ENCODE data around the gene CDPF1. TPM values are rescaled to one million over a fixed set of nuclear protein-coding genes. Genes with fewer than 3 reads are reported as not detected.
A peak's percentile ranks its signal among the peaks of the same experiment; 100 is the strongest.

CDPF1 gene
- total and polyA plus RNA-seq, 4 donors: 7.4 to 16.3 (median 13.2) TPM

DNA sequence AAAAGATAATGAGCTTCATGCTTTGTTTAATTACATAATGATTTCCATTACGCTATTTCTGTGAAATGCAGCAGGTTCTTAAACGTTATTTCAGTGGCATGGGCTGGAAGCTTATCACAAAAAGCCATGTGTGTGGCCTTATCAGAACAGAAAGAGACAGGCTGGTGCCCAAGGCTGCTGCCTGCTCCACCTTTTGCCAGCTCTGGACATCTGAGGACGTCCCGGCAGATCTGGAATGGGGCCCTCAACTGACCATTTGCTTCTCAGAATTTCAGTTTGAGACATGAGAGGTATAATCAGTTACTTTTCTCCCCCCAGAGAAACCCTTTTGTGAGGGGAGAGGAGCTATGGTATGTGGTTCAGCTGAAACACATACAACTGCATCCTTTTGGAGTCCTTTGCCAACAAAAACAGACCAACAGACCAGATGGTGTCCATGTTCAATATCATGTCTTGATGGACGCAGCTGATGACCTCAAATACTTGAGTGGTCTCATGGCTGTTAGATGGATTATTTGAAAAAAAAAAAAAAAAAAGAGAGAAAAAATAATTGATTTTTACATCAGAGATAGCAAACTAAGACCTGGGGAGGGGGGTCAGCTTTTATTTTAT lies 8.6 kb downstream of the CDPF1 start:
- peaks cover 61% of the 10 kb centered on the region for H3K36me3 ChIP-seq (ENCODE audit: control insufficient read depth, insufficient read depth, low read length)
- 70% methylated on average over 2 of the region's 5 CpGs for WGBS (ENCODE audit: insufficient coverage)

DNA sequence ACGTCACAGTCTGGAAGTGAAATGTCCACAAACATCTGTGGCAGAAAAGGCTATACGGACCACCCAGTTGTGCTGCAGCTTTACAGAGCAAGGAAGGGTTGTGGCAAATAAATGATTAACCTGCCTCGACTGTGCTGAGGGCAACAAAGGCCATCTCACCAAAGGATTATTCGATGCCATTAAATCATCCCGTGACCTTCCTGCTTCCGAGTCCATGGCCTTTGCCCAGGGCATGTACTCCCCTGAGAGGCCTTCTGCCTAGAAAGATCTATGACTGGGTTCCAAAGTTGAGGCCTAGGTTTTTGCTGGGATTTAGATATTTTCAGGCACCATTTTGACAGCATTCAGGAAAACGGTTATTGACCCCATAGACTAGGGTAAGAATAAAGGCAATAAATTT lies 9.2 kb downstream of the CDPF1 start:
- no peak overlapping the region for H3K4me3 ChIP-seq (ENCODE audit: low read depth, low read length)
- H3K4me1 ChIP-seq (ENCODE audit: control insufficient read depth, insufficient read depth, low read length): peaks cover 45% of the 10 kb centered on the region
- no peaks in the 10 kb centered on the region for H3K27me3 ChIP-seq (ENCODE audit: control insufficient read depth, insufficient read depth, low read length)
- DNase-seq (ENCODE audit: low read depth in 4 of 6, low spot score in 6 of 6): no peak
- H3K27ac ChIP-seq (ENCODE audit: low read depth, low read length): no peak overlapping the region
- WGBS (ENCODE audit: insufficient coverage): 80% methylated on average over 6 of the region's 7 CpGs
- H3K36me3 ChIP-seq (ENCODE audit: control insufficient read depth, insufficient read depth, low read length): peaks cover 62% of the 10 kb centered on the region
- H3K9me3 ChIP-seq (ENCODE audit: control insufficient read depth, insufficient read depth, low read length): no peaks in the 10 kb centered on the region

More for the DNA sequence above, 8.6 kb downstream of the CDPF1 start:
- Histone ChIP-seq H3K4me1 (ENCODE audit: control insufficient read depth, insufficient read depth, low read length) (peaks cover 51% of the 10 kb centered on the region), H3K9me3 (ENCODE audit: control insufficient read depth, insufficient read depth, low read length) (no peaks in the 10 kb centered on the region), H3K4me3 (ENCODE audit: low read depth, low read length) (no peak overlapping the region), H3K27ac (ENCODE audit: low read depth, low read length) (no peak overlapping the region), H3K27me3 (ENCODE audit: control insufficient read depth, insufficient read depth, low read length) (no peaks in the 10 kb centered on the region)
- no peak for DNase-seq (ENCODE audit: low read depth in 4 of 6, low spot score in 6 of 6)

DNA sequence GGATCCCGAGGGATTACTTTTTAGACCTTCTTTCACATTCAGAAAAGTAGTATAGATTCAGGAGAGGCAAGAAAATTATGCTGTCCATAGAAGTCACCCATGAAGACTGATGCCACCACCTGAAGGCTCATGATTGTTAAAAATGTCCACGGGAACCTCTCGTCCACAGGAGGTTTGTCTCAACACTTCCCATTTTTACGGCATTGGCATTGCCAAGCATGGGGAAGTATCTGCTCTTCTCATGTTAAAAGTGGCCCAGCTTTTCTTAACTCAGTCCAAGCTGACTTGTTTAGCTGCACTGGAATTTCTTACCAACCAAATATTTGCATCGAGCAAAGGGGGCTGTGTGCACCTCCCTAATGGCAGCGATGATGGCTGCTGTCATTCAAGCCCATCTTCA lies 9.6 kb downstream of the CDPF1 start:
- H3K4me1 ChIP-seq (ENCODE audit: control insufficient read depth, insufficient read depth, low read length): peaks cover 41% of the 10 kb centered on the region
- peaks cover 61% of the 10 kb centered on the region for H3K36me3 ChIP-seq (ENCODE audit: control insufficient read depth, insufficient read depth, low read length)
- no peaks in the 10 kb centered on the region for H3K9me3 ChIP-seq (ENCODE audit: control insufficient read depth, insufficient read depth, low read length)
- H3K4me3 ChIP-seq (ENCODE audit: low read depth, low read length): no peak overlapping the region
- 78% methylated on average over 5 of the region's 6 CpGs for WGBS (ENCODE audit: insufficient coverage)
- H3K27ac ChIP-seq (ENCODE audit: low read depth, low read length): no peak overlapping the region
- H3K27me3 ChIP-seq (ENCODE audit: control insufficient read depth, insufficient read depth, low read length): no peaks in the 10 kb centered on the region
- no peak for DNase-seq (ENCODE audit: low read depth in 4 of 6, low spot score in 6 of 6)

DNA sequence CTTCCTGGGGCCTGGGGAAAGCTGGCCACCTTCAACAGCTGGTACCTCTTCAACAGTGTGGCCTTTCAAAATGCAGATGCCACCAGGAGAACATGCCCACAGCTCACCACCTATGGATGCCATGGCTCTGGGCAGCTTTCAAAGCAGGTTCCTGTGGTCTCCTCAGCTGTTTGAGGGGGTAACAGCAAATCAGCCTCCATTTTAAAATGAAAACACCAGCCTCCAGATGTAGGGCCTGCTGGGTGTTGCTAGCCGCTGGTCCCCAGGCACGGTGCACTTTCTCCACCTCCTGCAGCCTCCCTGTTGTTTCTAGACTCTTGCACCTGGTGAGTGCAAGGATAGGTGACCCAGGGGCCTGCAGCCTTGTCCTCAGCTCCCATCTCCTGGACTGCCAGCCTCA lies 10.0 kb downstream of the CDPF1 start:
- DNase-seq (ENCODE audit: low read depth in 4 of 6, low spot score in 6 of 6): no peak
- WGBS (ENCODE audit: insufficient coverage): 93% methylated on average over 2 of the region's 2 CpGs
- H3K36me3 ChIP-seq (ENCODE audit: control insufficient read depth, insufficient read depth, low read length): peaks cover 59% of the 10 kb centered on the region
- H3K27me3 ChIP-seq (ENCODE audit: control insufficient read depth, insufficient read depth, low read length): no peaks in the 10 kb centered on the region
- H3K27ac ChIP-seq (ENCODE audit: low read depth, low read length): no peak overlapping the region
- no peaks in the 10 kb centered on the region for H3K9me3 ChIP-seq (ENCODE audit: control insufficient read depth, insufficient read depth, low read length)
- H3K4me3 ChIP-seq (ENCODE audit: low read depth, low read length): no peak overlapping the region
- peaks cover 37% of the 10 kb centered on the region for H3K4me1 ChIP-seq (ENCODE audit: control insufficient read depth, insufficient read depth, low read length)

DNA sequence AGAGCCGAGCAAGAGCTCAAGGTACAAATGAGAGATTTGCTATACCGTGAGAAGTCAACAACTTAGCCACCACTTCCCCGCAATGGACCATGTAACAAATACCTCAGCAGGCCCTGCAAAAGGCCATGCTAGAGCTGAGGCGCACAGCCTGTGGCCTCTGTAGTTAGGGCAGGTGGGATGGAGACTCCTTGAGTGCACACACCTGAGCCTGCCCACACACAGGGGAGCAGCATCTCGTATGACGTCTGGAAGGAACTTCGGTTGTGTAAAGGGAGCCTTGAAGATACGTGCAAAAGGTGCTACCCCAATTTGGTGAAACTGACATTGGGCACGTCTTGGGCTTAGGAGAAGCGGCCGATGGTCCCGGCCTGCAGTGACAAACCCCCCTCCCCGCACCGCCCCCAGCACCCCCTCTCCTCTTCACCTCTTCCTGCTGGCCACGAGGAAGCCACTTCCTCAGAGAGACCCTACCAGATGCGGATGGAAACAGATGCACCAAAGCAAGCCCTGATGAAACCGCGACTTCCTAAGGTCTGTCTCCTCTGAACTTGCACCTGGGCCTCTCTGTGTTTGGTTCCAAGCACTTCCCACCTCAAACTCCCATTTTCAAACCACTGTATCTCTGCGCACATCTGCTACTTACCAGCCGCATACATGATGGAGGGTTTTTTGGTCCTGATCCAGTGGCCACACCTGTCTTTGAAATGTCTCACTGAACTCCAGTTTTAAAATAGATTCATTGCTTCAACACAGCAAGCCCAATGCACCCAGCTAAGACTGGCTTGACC lies 10.6 kb downstream of the CDPF1 start:
- no peak overlapping the region for H3K4me3 ChIP-seq (ENCODE audit: low read depth, low read length)
- 94% methylated on average over 12 of the region's 20 CpGs for WGBS (ENCODE audit: insufficient coverage)
- peaks cover 31% of the 10 kb centered on the region for H3K4me1 ChIP-seq (ENCODE audit: control insufficient read depth, insufficient read depth, low read length)
- no peak overlapping the region for H3K27ac ChIP-seq (ENCODE audit: low read depth, low read length)
- H3K27me3 ChIP-seq (ENCODE audit: control insufficient read depth, insufficient read depth, low read length): no peaks in the 10 kb centered on the region
- DNase-seq (ENCODE audit: low read depth in 4 of 6, low spot score in 6 of 6): no peak
- H3K36me3 ChIP-seq (ENCODE audit: control insufficient read depth, insufficient read depth, low read length): peaks cover 54% of the 10 kb centered on the region
- H3K9me3 ChIP-seq (ENCODE audit: control insufficient read depth, insufficient read depth, low read length): no peaks in the 10 kb centered on the region

- Histone ChIP-seq H3K4me3 (ENCODE audit: low read depth, low read length) (no peak overlapping the region), H3K4me1 (ENCODE audit: control insufficient read depth, insufficient read depth, low read length) (peaks cover 23% of the 10 kb centered on the region), H3K27me3 (ENCODE audit: control insufficient read depth, insufficient read depth, low read length) (no peaks in the 10 kb centered on the region), H3K27ac (ENCODE audit: low read depth, low read length) (no peak overlapping the region), H3K36me3 (ENCODE audit: control insufficient read depth, insufficient read depth, low read length) (peaks cover 46% of the 10 kb centered on the region), H3K9me3 (ENCODE audit: control insufficient read depth, insufficient read depth, low read length) (no peaks in the 10 kb centered on the region)
- DNase-seq (ENCODE audit: low read depth in 4 of 6, low spot score in 6 of 6): peak in 1 of 6 donors; percentile 55
- WGBS (ENCODE audit: insufficient coverage): 56% methylated on average over 16 of the region's 16 CpGs
Measured at GRCh38 chr22:46238541-46238940, 11.6 kb downstream of the CDPF1 start.

GRCh38 chr22:46237453-46238124 lies 12.5 kb downstream of the CDPF1 start:
- Histone ChIP-seq H3K27ac (ENCODE audit: low read depth, low read length) (no peak overlapping the region), H3K9me3 (ENCODE audit: control insufficient read depth, insufficient read depth, low read length) (no peaks in the 10 kb centered on the region), H3K27me3 (ENCODE audit: control insufficient read depth, insufficient read depth, low read length) (no peaks in the 10 kb centered on the region), H3K4me3 (ENCODE audit: low read depth, low read length) (no peak overlapping the region), H3K4me1 (ENCODE audit: control insufficient read depth, insufficient read depth, low read length) (peaks cover 26% of the 10 kb centered on the region), H3K36me3 (ENCODE audit: control insufficient read depth, insufficient read depth, low read length) (peaks cover 42% of the 10 kb centered on the region)
- DNase-seq (ENCODE audit: low read depth in 4 of 6, low spot score in 6 of 6): peak in 1 of 6 donors; percentile 46
- 54% methylated on average over 10 of the region's 12 CpGs for WGBS (ENCODE audit: insufficient coverage)

DNA sequence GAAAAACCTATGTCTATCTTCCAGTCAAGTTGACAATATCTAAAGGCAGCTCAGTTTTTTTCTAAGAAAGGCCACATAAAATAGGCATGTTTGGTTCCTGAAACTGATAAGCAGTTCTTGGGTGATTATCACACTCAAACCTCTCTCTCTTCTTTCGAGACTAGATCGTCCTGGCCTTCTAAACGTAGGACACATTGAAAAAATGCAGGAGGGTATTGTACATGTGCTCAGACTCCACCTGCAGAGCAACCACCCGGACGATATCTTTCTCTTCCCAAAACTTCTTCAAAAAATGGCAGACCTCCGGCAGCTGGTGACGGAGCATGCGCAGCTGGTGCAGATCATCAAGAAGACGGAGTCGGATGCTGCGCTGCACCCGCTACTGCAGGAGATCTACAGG lies 15.1 kb downstream of the CDPF1 start:
- H3K27ac ChIP-seq (ENCODE audit: low read depth, low read length): no peak overlapping the region
- no peak overlapping the region for H3K4me3 ChIP-seq (ENCODE audit: low read depth, low read length)
- H3K9me3 ChIP-seq (ENCODE audit: control insufficient read depth, insufficient read depth, low read length): no peaks in the 10 kb centered on the region
- DNase-seq (ENCODE audit: low read depth in 4 of 6, low spot score in 6 of 6): no peak
- 93% methylated on average over 9 of the region's 12 CpGs for WGBS (ENCODE audit: insufficient coverage)
- peaks cover 24% of the 10 kb centered on the region for H3K4me1 ChIP-seq (ENCODE audit: control insufficient read depth, insufficient read depth, low read length)
- peaks cover 40% of the 10 kb centered on the region for H3K36me3 ChIP-seq (ENCODE audit: control insufficient read depth, insufficient read depth, low read length)
- H3K27me3 ChIP-seq (ENCODE audit: control insufficient read depth, insufficient read depth, low read length): no peaks in the 10 kb centered on the region

DNA sequence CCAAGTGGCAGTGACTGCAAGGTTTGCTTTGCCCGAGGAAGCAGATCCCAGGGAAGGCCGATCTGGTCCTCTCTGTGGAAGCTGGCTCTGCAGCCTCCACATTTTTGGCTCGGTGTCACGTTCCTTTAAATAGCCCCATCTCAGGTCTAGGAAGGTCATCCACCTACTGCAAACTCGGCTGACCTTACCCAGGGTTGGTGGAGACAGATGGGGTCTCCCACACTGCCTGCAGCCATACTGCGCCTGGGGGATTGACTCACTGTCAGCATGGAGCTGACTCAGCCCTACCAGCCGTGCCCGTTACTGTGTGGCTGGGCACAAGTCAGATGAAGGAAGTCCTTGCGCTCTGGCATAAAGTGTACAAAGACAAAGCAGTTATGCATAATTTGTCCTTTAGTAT lies 16.9 kb downstream of the CDPF1 start:
- 69% methylated on average over 8 of the region's 9 CpGs for WGBS (ENCODE audit: insufficient coverage)
- DNase-seq (ENCODE audit: low read depth in 4 of 6, low spot score in 6 of 6): no peak
- peaks cover 28% of the 10 kb centered on the region for H3K36me3 ChIP-seq (ENCODE audit: control insufficient read depth, insufficient read depth, low read length)
- no peaks in the 10 kb centered on the region for H3K9me3 ChIP-seq (ENCODE audit: control insufficient read depth, insufficient read depth, low read length)
- H3K4me3 ChIP-seq (ENCODE audit: low read depth, low read length): no peak overlapping the region
- H3K27ac ChIP-seq (ENCODE audit: low read depth, low read length): no peak overlapping the region
- no peaks in the 10 kb centered on the region for H3K27me3 ChIP-seq (ENCODE audit: control insufficient read depth, insufficient read depth, low read length)
- peaks cover 13% of the 10 kb centered on the region for H3K4me1 ChIP-seq (ENCODE audit: control insufficient read depth, insufficient read depth, low read length)

All from spinal cord (tissue), 10 donors.